ENCODE results near the gene CCDC154.

The CCDC154 gene

DNA sequence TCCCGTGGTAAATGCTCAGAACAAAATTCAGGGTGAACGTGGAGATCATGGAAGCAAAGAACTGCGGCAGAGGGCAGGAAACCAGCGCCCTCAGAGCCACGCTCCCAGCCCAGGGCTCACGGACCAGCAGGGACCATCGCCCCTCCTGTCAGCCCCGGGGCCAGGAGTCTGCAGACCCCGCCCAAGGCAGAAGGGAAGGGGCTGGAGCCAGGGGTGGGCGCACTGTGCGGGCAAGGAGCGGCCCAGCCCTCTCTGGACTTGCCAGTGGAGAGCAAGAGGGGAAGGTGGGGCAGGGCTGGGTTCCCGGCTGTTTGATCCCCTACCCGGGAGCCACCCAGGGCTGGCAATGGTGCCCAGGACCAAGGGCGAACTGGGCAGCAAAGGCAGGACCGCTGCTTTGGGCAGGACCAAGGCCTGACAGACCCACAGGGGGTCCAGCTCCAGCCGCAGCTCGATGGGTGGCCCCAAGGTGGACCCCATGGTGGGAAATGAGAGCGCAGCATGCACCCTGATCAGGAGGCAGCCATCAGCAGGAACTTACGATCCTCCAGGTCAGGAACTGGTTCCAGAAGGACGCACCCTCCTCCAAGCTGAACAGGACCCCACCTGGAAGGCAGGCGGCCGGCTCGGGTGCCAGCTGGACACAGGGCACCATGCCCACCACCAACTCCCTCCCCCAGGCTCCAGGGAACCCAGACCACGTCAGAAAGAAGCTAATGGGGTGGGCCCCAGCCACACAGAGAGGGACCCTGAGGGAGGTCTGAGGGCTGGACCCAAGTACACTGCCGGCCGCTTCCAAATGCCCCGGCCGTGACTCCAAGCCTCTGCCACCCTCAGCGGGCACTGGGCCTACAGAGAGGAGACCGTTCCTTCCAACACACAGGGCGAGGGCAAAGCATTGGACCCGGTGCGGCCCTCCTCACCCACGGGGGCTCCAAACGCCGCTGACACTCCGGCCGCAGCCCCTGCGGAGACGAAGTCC, 11.1 kb upstream of the CCDC154 start:
- ChIA-PET CTCF (no interaction called here), POLR2A (ENCODE audit: low non-redundant PET) (interaction anchor here (0.6 kb wide), 1 partner anchor 1465 kb away, joined by 3 read pairs; no protein-coding TSS in a partner anchor)
- no peak overlapping the region for H3K27ac ChIP-seq
- TF ChIP-seq, protein P1, sequence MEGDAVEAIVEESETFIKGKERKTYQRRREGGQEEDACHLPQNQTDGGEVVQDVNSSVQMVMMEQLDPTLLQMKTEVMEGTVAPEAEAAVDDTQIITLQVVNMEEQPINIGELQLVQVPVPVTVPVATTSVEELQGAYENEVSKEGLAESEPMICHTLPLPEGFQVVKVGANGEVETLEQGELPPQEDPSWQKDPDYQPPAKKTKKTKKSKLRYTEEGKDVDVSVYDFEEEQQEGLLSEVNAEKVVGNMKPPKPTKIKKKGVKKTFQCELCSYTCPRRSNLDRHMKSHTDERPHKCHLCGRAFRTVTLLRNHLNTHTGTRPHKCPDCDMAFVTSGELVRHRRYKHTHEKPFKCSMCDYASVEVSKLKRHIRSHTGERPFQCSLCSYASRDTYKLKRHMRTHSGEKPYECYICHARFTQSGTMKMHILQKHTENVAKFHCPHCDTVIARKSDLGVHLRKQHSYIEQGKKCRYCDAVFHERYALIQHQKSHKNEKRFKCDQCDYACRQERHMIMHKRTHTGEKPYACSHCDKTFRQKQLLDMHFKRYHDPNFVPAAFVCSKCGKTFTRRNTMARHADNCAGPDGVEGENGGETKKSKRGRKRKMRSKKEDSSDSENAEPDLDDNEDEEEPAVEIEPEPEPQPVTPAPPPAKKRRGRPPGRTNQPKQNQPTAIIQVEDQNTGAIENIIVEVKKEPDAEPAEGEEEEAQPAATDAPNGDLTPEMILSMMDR (conservative IDR thresholded peaks at IDR 0.05; ENCODE audit: low read depth) = no peak
- no peak for DNase-seq (ENCODE audit: low spot score)

DNA sequence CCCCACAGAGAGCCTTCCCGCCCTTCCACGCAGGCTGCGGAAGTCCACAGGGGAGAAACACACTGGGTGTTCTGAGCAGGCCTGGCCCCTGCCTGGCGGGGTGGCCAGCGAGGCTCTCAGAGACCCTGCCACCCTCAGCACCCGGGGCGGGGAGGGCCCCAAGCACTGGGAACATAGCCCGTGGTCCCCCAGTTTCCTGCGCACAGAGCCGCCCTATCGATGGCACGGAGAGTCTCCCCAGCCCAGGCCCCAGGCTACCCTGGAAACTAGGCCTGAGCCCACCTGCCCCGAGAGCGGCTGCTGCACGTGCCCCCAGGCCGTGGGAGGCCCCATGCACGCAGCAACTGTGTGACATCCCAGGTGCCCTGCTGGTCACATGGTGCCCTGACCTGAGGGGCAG, 10.2 kb upstream of the CCDC154 start:
- CTCF ChIA-PET = no interaction called here
- DNase-seq (ENCODE audit: low spot score) = no peak
- TF ChIP-seq, protein P1 (conservative IDR thresholded peaks at IDR 0.05; ENCODE audit: low read depth) = no peak
- no peak overlapping the region; the same call in 1 of the 2 replicates for H3K27ac ChIP-seq
- POLR2A ChIA-PET (ENCODE audit: low non-redundant PET) = no interaction called here

DNA sequence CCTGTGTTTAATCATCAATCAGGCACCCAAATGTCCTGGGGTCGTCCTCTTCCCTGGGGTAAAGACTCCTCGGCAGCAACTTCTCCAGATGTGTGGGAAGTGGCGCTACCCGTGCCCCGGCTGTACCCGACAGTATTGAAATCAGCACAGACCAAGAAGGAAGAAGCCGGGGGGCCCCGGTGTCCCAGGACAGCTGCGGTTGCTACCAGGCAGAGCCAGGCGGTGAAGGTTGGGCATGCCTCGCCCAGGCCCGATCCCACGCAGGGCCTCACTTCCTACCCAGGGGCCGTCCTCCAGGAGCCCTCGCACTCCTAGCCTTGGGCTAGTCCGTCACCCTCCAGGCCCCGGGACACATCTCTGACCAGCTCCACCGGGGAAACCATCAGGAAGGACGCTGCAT, 9.0 kb upstream of the CCDC154 start:
- CTCF ChIA-PET = no interaction called here
- TF ChIP-seq, protein P1 (conservative IDR thresholded peaks at IDR 0.05; ENCODE audit: low read depth) = no peak
- POLR2A ChIA-PET (ENCODE audit: low non-redundant PET) = interaction anchor here (0.6 kb wide), 1 partner anchor 1100 kb away, joined by 7 read pairs; no protein-coding TSS in a partner anchor
- DNase-seq (ENCODE audit: low spot score) = no peak
- no peak overlapping the region for H3K27ac ChIP-seq

DNA sequence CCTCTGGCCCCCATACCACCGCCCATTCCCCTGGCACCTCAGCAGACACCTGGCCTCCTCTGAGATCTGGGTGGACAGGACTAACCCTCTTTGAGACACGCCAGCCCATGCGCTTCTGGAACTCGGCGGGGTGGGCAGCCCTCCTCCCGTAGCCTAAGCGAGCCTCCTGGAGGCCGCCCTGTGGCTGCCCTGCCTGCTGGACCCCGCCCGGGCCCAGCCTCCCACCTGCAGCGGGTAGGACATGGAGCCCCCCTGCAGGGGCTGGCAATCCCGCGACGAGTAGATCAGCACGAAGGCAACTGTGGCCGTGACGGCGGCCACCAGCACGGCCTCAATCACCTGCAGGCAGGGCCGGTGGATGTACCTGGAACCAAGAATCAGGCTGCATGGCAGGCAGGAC, 8.2 kb upstream of the CCDC154 start:
- ChIA-PET POLR2A (ENCODE audit: low non-redundant PET) (no interaction called here), CTCF (interaction anchor here (0.6 kb wide), 1 partner anchor 64 kb away, joined by 3 read pairs; no protein-coding TSS in a partner anchor)
- TF ChIP-seq, protein P1 (conservative IDR thresholded peaks at IDR 0.05; ENCODE audit: low read depth) = no peak
- no peak for DNase-seq (ENCODE audit: low spot score)
- H3K27ac ChIP-seq = no peak overlapping the region

DNA sequence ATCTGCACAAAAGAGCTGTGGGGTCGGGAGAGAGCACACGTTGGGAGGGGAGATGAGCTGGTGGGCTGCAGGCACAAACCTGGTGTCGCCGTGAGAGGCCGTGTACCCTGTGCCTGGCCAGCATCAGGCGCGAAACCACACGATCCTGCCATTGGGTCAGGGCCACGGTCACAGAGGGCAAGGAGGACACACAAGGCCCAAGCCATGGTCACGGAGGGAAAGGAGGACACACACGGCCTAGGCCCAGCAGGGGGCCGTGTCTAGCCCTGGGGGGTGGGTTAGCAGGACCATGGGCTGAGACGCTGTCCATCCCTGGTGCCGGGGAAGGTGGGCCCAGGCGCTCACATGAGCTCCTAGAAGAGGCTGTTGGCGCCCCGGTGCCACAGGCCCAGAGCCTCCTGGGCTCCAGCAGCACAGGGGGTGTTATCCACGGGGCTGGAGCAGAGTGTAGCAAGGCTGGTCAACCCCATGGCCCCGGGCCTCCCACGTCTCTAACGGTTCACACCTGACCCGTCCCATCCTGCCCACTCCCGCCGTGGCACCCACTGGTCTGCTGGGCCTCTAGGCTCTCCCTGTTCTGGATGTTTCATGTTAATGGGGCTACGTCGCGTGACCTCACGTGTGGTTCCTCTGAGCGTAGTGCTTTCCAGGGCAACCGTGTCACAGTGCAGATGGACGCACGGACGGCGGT, 7.5 kb upstream of the CCDC154 start:
- CTCF ChIA-PET = interaction anchor here (0.6 to 0.7 kb wide), 2 partner anchors 64 to 272 kb away, joined by 3 read pairs; no protein-coding TSS in a partner anchor
- TF ChIP-seq, protein P1 (conservative IDR thresholded peaks at IDR 0.05; ENCODE audit: low read depth) = no peak
- no peak for DNase-seq (ENCODE audit: low spot score)
- 0 out of 2 replicates have a peak overlapping the region, but pooled peaks have one; percentile 5 for H3K27ac ChIP-seq
- POLR2A ChIA-PET (ENCODE audit: low non-redundant PET) = no interaction called here

DNA sequence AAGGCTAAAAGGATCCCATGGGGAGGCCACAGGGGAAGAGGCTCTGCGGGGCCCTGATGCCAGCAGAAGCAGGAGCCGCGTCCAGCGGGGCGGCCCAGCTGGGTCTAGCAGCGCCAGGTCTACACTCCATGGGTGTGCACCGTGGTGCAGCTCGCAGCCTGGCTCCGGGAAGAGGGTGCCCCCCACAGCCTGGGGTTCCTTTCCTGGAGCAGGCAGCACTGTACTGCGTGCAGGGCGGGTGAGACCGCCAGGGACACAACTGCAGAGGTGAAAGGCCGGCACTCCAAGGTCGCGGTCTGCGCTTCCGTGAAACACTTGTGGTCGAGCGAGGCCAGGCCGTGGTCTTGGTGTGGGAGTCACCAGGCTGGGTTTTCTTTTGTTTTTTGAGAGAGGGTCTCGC, 6.5 kb upstream of the CCDC154 start:
- POLR2A ChIA-PET (ENCODE audit: low non-redundant PET) = no interaction called here
- TF ChIP-seq, protein P1 (conservative IDR thresholded peaks at IDR 0.05; ENCODE audit: low read depth) = no peak
- no peak for DNase-seq (ENCODE audit: low spot score)
- 0 out of 2 replicates have a peak overlapping the region, but pooled peaks have one; percentile 5 for H3K27ac ChIP-seq
- CTCF ChIA-PET = no interaction called here

Measured in RWPE1 (cell line).